WERI-Rb-1 (cell line): ENCODE results near the gene GPER1.

Experiments used
- DNase-seq: peaks from one replicate; pipeline ENCODE4 v3.0.0-alpha.2; 2020
- H3K27ac ChIP-seq: fragments of 250-450 bp; sonication (Bioruptor Pico); 2 replicates; pipeline ENCODE4 v1.5.1; 2020; ENCODE audit warnings: mild to moderate bottlenecking, moderate library complexity
- H3K27me3 ChIP-seq: fragments of 250-450 bp; sonication (Bioruptor Pico); 2 replicates; pipeline ENCODE4 v1.5.1; 2021; ENCODE audit warnings: mild to moderate bottlenecking, low read depth, moderate library complexity; ENCODE audit not compliant: insufficient read depth, severe bottlenecking
- H3K36me3 ChIP-seq: fragments of 250-450 bp; sonication (Bioruptor Pico); 2 replicates; pipeline ENCODE4 v1.5.1; 2020; ENCODE audit warnings: mild to moderate bottlenecking, moderate library complexity
- H3K4me3 ChIP-seq: 2 replicates; pipeline ENCODE4 v1.5.1; 2011; ENCODE audit warnings: low read depth, mild to moderate bottlenecking, control low read depth, low read length
- H3K9me3 ChIP-seq: fragments of 250-450 bp; sonication (Bioruptor Pico); 2 replicates; pipeline ENCODE4 v1.5.1; 2021; ENCODE audit warnings: mild to moderate bottlenecking, moderate library complexity; ENCODE audit not compliant: severe bottlenecking
- TF ChIP-seq, protein P1 (sequence below): IDR thresholded peaks from 2 replicates; pipeline ENCODE4 v1.5.1; 2011; ENCODE audit warnings: low read depth, mild to moderate bottlenecking, control low read depth, inconsistent platforms, low read length

The GPER1 gene

GRCh38 chr7:1108264-1108920 is 20.5 kb downstream of the GPER1 start:
- H3K36me3 ChIP-seq: no peaks in the 10 kb centered on the region
- no peak for DNase-seq
- TF ChIP-seq, protein P1, sequence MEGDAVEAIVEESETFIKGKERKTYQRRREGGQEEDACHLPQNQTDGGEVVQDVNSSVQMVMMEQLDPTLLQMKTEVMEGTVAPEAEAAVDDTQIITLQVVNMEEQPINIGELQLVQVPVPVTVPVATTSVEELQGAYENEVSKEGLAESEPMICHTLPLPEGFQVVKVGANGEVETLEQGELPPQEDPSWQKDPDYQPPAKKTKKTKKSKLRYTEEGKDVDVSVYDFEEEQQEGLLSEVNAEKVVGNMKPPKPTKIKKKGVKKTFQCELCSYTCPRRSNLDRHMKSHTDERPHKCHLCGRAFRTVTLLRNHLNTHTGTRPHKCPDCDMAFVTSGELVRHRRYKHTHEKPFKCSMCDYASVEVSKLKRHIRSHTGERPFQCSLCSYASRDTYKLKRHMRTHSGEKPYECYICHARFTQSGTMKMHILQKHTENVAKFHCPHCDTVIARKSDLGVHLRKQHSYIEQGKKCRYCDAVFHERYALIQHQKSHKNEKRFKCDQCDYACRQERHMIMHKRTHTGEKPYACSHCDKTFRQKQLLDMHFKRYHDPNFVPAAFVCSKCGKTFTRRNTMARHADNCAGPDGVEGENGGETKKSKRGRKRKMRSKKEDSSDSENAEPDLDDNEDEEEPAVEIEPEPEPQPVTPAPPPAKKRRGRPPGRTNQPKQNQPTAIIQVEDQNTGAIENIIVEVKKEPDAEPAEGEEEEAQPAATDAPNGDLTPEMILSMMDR: no peak
- H3K27ac ChIP-seq: no peak overlapping the region
- H3K27me3 ChIP-seq: no peaks in the 10 kb centered on the region
- H3K4me3 ChIP-seq: no peak overlapping the region
- no peaks in the 10 kb centered on the region for H3K9me3 ChIP-seq

DNA sequence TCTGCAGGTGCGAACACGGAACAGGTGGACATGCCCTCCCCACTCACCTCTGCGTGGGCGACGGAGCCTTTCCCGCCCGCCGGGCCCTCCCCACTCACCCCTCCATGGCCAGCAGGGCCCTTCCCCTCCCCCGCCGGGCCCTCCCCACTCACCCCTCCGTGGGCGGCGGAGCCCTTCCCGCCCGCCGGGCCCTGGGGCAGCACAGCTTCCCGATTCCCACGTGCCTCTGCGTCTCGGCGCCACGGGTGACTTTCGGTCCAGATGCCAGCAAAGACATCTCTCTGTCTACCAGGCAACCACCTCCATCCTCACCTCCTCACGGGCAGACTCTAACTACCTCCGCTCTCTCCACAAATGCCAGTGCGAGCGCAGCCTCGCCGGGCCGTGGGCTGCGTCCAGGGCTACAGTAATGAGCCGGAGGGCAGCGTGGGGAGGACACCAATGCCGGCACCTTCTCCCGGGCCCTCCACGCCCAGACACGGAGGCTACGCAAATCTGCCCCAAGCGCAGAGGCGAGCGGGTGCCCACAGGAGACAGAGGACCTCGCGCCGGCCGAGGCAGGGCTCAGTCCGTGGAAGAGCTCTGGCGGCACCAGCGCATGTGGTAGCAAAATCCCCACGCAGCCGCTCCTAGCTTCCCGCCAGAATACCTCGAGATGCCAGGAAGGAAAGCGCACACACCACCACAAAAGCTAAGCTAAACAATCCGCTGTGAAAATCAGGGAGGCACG is 21.8 kb downstream of the GPER1 start:
- no peak for DNase-seq
- no peaks in the 10 kb centered on the region; the same call in 1 of the 2 replicates for H3K36me3 ChIP-seq
- no peaks in the 10 kb centered on the region for H3K27me3 ChIP-seq
- no peak overlapping the region for H3K27ac ChIP-seq
- H3K9me3 ChIP-seq: no peaks in the 10 kb centered on the region
- TF ChIP-seq, protein P1: no peak
- no peak overlapping the region for H3K4me3 ChIP-seq

GRCh38 chr7:1110358-1110757 is 22.4 kb downstream of the GPER1 start:
- no peaks in the 10 kb centered on the region for H3K9me3 ChIP-seq
- no peaks in the 10 kb centered on the region; the same call in 1 of the 2 replicates for H3K36me3 ChIP-seq
- TF ChIP-seq, protein P1: no peak

DNA sequence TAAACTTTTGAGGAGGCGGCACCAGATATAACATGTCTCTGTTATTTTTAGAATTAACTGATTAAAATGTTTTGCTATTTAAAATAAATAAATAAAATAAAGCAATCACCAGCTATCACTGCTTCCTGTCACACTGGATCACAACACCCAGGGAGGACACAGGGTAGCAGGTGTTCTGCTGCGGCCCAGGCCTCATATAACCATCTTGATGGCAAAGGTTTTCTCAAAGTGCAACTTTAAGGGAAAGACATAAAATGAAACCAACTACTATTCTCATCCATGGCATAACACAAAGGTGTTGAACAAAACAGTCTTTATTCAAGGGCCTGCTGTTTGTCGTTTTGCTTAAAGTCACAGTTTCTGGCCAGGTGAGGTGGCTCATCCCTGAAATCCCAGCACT is 23.2 kb downstream of the GPER1 start:
- no peak overlapping the region for H3K4me3 ChIP-seq
- H3K9me3 ChIP-seq: no peaks in the 10 kb centered on the region
- no peak for DNase-seq
- H3K27ac ChIP-seq: no peak overlapping the region
- no peaks in the 10 kb centered on the region for H3K27me3 ChIP-seq
- TF ChIP-seq, protein P1: no peak
- no peaks in the 10 kb centered on the region; the same call in 1 of the 2 replicates for H3K36me3 ChIP-seq

More at GRCh38 chr7:1110358-1110757, 22.4 kb downstream of the GPER1 start:
- H3K4me3 ChIP-seq: no peak overlapping the region
- no peak overlapping the region for H3K27ac ChIP-seq
- DNase-seq: no peak
- no peaks in the 10 kb centered on the region for H3K27me3 ChIP-seq

DNA sequence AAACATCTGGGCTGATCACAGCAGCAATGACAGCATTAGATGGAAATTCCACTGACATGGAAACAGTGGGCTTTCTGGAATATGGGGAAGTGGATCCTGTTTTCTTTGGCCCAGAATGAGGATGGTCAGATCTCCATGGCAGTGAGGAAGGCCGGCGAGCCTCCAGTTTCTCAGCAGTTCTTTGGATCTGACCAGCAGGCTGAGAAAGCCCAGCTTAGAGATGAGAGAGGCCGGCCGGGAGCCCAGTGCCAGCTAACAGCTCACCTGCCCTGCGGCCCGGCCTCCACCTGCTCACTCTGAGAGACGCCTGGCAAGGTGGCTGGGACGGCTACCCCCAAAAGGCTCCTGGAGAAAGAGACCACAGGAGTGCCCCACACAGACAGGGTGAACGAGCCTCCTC is 24.2 kb downstream of the GPER1 start:
- Histone ChIP-seq H3K4me3 (no peak overlapping the region), H3K36me3 (no peaks in the 10 kb centered on the region; the same call in 1 of the 2 replicates), H3K27me3 (no peaks in the 10 kb centered on the region), H3K9me3 (no peaks in the 10 kb centered on the region), H3K27ac (no peak overlapping the region)
- TF ChIP-seq, protein P1: no peak
- no peak for DNase-seq
